ENCODE measurements around the gene ATP8B4.

DNA sequence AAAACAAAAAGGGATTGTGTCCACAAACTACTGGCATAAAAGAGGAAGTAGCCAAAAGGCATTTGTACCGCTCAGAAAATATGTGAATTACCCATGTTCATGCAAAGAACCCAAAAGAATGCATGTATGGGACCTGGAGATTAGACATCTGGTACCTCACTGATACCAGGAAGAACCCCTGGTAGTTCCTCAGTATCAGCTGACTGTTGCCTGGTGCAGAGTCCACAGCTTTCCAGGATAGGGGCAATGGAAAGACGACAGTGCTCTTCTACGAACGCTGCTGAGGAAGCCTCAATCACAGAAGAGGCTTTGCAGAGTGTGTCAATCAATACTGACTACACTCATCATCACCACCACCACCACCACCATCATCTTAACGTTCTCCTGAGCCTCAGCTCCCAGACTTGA is 63.3 kb downstream of the ATP8B4 start:
- TF ChIP-seq, protein P1, sequence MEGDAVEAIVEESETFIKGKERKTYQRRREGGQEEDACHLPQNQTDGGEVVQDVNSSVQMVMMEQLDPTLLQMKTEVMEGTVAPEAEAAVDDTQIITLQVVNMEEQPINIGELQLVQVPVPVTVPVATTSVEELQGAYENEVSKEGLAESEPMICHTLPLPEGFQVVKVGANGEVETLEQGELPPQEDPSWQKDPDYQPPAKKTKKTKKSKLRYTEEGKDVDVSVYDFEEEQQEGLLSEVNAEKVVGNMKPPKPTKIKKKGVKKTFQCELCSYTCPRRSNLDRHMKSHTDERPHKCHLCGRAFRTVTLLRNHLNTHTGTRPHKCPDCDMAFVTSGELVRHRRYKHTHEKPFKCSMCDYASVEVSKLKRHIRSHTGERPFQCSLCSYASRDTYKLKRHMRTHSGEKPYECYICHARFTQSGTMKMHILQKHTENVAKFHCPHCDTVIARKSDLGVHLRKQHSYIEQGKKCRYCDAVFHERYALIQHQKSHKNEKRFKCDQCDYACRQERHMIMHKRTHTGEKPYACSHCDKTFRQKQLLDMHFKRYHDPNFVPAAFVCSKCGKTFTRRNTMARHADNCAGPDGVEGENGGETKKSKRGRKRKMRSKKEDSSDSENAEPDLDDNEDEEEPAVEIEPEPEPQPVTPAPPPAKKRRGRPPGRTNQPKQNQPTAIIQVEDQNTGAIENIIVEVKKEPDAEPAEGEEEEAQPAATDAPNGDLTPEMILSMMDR (IDR thresholded peaks at IDR 0.05) = no peak
- TF ChIP-seq POLR2A (IDR thresholded peaks at IDR 0.05) = no peak

Measured in testis (tissue), 2 donors.